ENCODE measurements around the gene SPTBN4.

SPTBN4 gene

GRCh38 chr19:40506099-40506498, 39.3 kb downstream of the SPTBN4 start:
- TF ChIP-seq EGR1 (IDR thresholded peaks at IDR 0.05) = no peak

GRCh38 chr19:40507892-40508291, 41.1 kb downstream of the SPTBN4 start:
- TF ChIP-seq NFIC (IDR thresholded peaks at IDR 0.05) (no peak), TAF1 (IDR thresholded peaks at IDR 0.05; ENCODE audit: low read depth) (no peak), TCF12 (IDR thresholded peaks at IDR 0.05; ENCODE audit: low read depth) (no peak), MAX (IDR thresholded peaks at IDR 0.05) (no peak), TEAD4 (IDR thresholded peaks at IDR 0.05) (no peak), CREB1 (IDR thresholded peaks at IDR 0.05; ENCODE audit: low read depth) (no peak), CEBPB (IDR thresholded peaks at IDR 0.05) (no peak), ZBTB7A (IDR thresholded peaks at IDR 0.05; ENCODE audit: low read depth) (no peak), YY1 (IDR thresholded peaks at IDR 0.05; ENCODE audit: low read depth) (no peak), EGR1 (IDR thresholded peaks at IDR 0.05) (no peak), REST (IDR thresholded peaks at IDR 0.05; ENCODE audit: low read depth) (no peak), EP300 (IDR thresholded peaks at IDR 0.05; ENCODE audit: borderline replicate concordance) (no peak), RAD21 (IDR thresholded peaks at IDR 0.05; ENCODE audit: low read depth) (no peak), FOXM1 (IDR thresholded peaks at IDR 0.05; ENCODE audit: borderline replicate concordance, low read depth) (no peak)
- TF ChIP-seq, protein P1, sequence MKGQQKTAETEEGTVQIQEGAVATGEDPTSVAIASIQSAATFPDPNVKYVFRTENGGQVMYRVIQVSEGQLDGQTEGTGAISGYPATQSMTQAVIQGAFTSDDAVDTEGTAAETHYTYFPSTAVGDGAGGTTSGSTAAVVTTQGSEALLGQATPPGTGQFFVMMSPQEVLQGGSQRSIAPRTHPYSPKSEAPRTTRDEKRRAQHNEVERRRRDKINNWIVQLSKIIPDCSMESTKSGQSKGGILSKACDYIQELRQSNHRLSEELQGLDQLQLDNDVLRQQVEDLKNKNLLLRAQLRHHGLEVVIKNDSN (IDR thresholded peaks at IDR 0.05) = no peak

GRCh38 chr19:40508739-40509260, 42.0 kb downstream of the SPTBN4 start:
- no peak for TF ChIP-seq YY1 (IDR thresholded peaks at IDR 0.05; ENCODE audit: low read depth)
- TF ChIP-seq REST (IDR thresholded peaks at IDR 0.05; ENCODE audit: low read depth) = no peak
- TF ChIP-seq, protein P1 (IDR thresholded peaks at IDR 0.05) = no peak

- TF ChIP-seq TCF12 (IDR thresholded peaks at IDR 0.05; ENCODE audit: low read depth) = no peak
- no peak for TF ChIP-seq NFIC (IDR thresholded peaks at IDR 0.05)
- no peak for TF ChIP-seq CREB1 (IDR thresholded peaks at IDR 0.05; ENCODE audit: low read depth)
- no peak for TF ChIP-seq TAF1 (IDR thresholded peaks at IDR 0.05; ENCODE audit: low read depth)
- TF ChIP-seq YY1 (IDR thresholded peaks at IDR 0.05; ENCODE audit: low read depth) = no peak
- TF ChIP-seq, protein P1 (IDR thresholded peaks at IDR 0.05) = no peak
- TF ChIP-seq EGR1 (IDR thresholded peaks at IDR 0.05) = no peak
- no peak for TF ChIP-seq MAX (IDR thresholded peaks at IDR 0.05)
- TF ChIP-seq CEBPB (IDR thresholded peaks at IDR 0.05) = no peak
- TF ChIP-seq REST (IDR thresholded peaks at IDR 0.05; ENCODE audit: low read depth) = no peak
- TF ChIP-seq EP300 (IDR thresholded peaks at IDR 0.05; ENCODE audit: borderline replicate concordance) = no peak
- no peak for TF ChIP-seq RAD21 (IDR thresholded peaks at IDR 0.05; ENCODE audit: low read depth)
- no peak for TF ChIP-seq TEAD4 (IDR thresholded peaks at IDR 0.05)
- no peak for TF ChIP-seq FOXM1 (IDR thresholded peaks at IDR 0.05; ENCODE audit: borderline replicate concordance, low read depth)
- no peak for TF ChIP-seq ZBTB7A (IDR thresholded peaks at IDR 0.05; ENCODE audit: low read depth)
Measured at GRCh38 chr19:40510526-40511115, 43.8 kb downstream of the SPTBN4 start.

Data from Ishikawa (cell line).